Measurements from ENCODE around the gene GNG2.
A peak's percentile ranks its signal among the peaks of the same experiment; 100 is the strongest.

GRCh38 chr14:51996148-51996746 lies 135.8 kb downstream of the GNG2 start:
- TF ChIP-seq CTCF (IDR thresholded peaks at IDR 0.05) = peak; percentile 84
- TF ChIP-seq EZH2 (IDR thresholded peaks at IDR 0.05) = no peak

All from neural progenitor cell (in vitro differentiated cells).